Vagina (tissue), 2 donors: Measurements from ENCODE around the gene JADE2.

ENCODE experiments used
- CTCF ChIP-seq, 3 experiments: fragments of 450-650 bp in 2 of 3; fragments of 200-600 bp in 1 of 3; sonication (generic) in 1 of 3; IDR thresholded peaks; one replicate each; pipeline ENCODE4 v1.5.1; 2017 to 2019; ENCODE audit warnings: antibody characterized with exemption in 3 of 3, mild to moderate bottlenecking in 2 of 3, moderate library complexity in 2 of 3
- POLR2A ChIP-seq, 2 donors: fragments of 450-650 bp; IDR thresholded peaks; one replicate each; pipeline ENCODE4 v1.6.1; 2017; ENCODE audit warnings: antibody characterized with exemption in 2 of 2, mild to moderate bottlenecking in 2 of 2, moderate library complexity in 2 of 2

- TF ChIP-seq CTCF (IDR thresholded peaks at IDR 0.05) (no peak), POLR2A (IDR thresholded peaks at IDR 0.05) (no peak)
Measured at GRCh38 chr5:134533115-134533815, 7.8 kb downstream of the JADE2 start.
